HCT116 (cell line): ENCODE results near the gene RND1. TPM values are rescaled to one million over a fixed set of nuclear protein-coding genes. Genes with fewer than 3 reads are reported as not detected.

Experiments used
- ATAC-seq: fragments of 200-7000 bp; cut with Tn5 transposase; 2 replicates; pipeline ENCODE4 v1.9.1; 2020; ENCODE audit warnings: mild to moderate bottlenecking, moderate library complexity
- BruUV-seq: library from RNA; stranded (reverse); fragments of 400-500 nt; replicated peaks from 2 replicates; lab custom pipeline; 2021; lab: Mats Ljungman, UMichigan
- CTCF ChIA-PET: fragments of 300-600 bp; sonication (Branson Sonifier 250); formaldehyde crosslinking; loops from one replicate; lab custom pipeline; 2021; ENCODE audit warnings: antibody characterized with exemption; lab: Charles Lee
- POLR2A ChIA-PET: fragments of 300-600, 350-600 bp; sonication (Branson Sonifier 250); formaldehyde crosslinking; loops from one replicate; lab custom pipeline; 2021; ENCODE audit warnings: antibody characterized with exemption; lab: Charles Lee
- RAD21 ChIA-PET, 2 experiments: fragments of 300-600 bp; sonication (Branson Sonifier 250); formaldehyde crosslinking; loops; one replicate each; lab custom pipeline; 2023; ENCODE audit warnings: low total read pairs in 2 of 2; ENCODE audit not compliant: uncharacterized antibody in 2 of 2, unreplicated experiment in 2 of 2, low non-redundant PET in 1 of 2; lab: Charles Lee
- DNase-seq: peaks from one replicate; pipeline ENCODE4 v3.0.0-alpha.2; 2010; ENCODE audit warnings: low read depth, low spot score
- H2AFZ ChIP-seq: fragments of 200-600 bp; shearing (Covaris generic), sonication (generic); 2 replicates; pipeline ENCODE4 v1.6.1; 2017; ENCODE audit warnings: low read depth, mixed run types, mixed read lengths, antibody characterized with exemption, low read length; ENCODE audit not compliant: poor library complexity, severe bottlenecking
- H3K27ac ChIP-seq: 2 replicates; pipeline ENCODE4 v1.5.1; 2012; ENCODE audit warnings: low read depth, low read length
- H3K27me3 ChIP-seq: fragments of 200-600 bp; sonication (generic); 2 replicates; pipeline ENCODE4 v1.6.1; 2016; ENCODE audit warnings: mixed run types, low read length, mixed read lengths; ENCODE audit not compliant: insufficient read depth
- H3K36me3 ChIP-seq, 2 experiments: fragments of 200-500 bp in 1 of 2; fragments of 200-600 bp in 1 of 2; sonication (Bioruptor generic) in 1 of 2; sonication (generic) in 1 of 2; 2 replicates each; pipeline versions ENCODE4 v1.5.1 to v1.6.1; 2014 to 2016; ENCODE audit warnings: low read length in 2 of 2, inconsistent platforms in 1 of 2, mixed read lengths in 1 of 2, mixed run types in 1 of 2; ENCODE audit not compliant: insufficient read depth in 2 of 2, control insufficient read depth in 1 of 2
- H3K4me1 ChIP-seq, 2 experiments: fragments of 200-600 bp in 1 of 2; sonication (generic) in 1 of 2; 2 replicates each; pipeline versions ENCODE4 v1.5.1 to v1.6.1; 2012 to 2017; ENCODE audit warnings: low read length in 2 of 2, inconsistent platforms in 1 of 2, mild to moderate bottlenecking in 1 of 2, mixed read lengths in 1 of 2, mixed run types in 1 of 2, moderate library complexity in 1 of 2; ENCODE audit not compliant: insufficient read depth in 2 of 2, control insufficient read depth in 1 of 2
- H3K4me2 ChIP-seq: fragments of 200-600 bp; sonication (generic); 2 replicates; pipeline ENCODE4 v1.6.1; 2017; ENCODE audit warnings: mixed run types, low read length, mixed read lengths
- H3K4me3 ChIP-seq, 2 experiments: fragments of 200-600 bp in 1 of 2; sonication (generic) in 1 of 2; replicated peaks in 1 of 2; 2 replicates each; pipeline ENCODE4 v1.5.1; 2011 to 2016; ENCODE audit warnings: low read length in 2 of 2, control low read depth in 1 of 2, low read depth in 1 of 2, mild to moderate bottlenecking in 1 of 2, mixed read lengths in 1 of 2, mixed run types in 1 of 2
- H3K79me2 ChIP-seq: fragments of 200-600 bp; sonication (generic); 2 replicates; pipeline ENCODE4 v1.6.1; 2017; ENCODE audit warnings: mild to moderate bottlenecking, mixed run types, low read length, moderate library complexity, mixed read lengths; ENCODE audit not compliant: insufficient read depth
- H3K9ac ChIP-seq: fragments of 200-600 bp; sonication (generic); 2 replicates; pipeline ENCODE4 v1.6.1; 2016; ENCODE audit warnings: low read length, mixed read lengths
- H3K9me2 ChIP-seq: fragments of 200-600 bp; sonication (generic), shearing (Covaris generic); 2 replicates; pipeline ENCODE4 v1.6.1; 2017; ENCODE audit warnings: mixed run types, mild to moderate bottlenecking, moderate library complexity; ENCODE audit not compliant: insufficient read depth
- H3K9me3 ChIP-seq, 2 experiments: fragments of 200-500 bp in 1 of 2; fragments of 200-600 bp in 1 of 2; sonication (Bioruptor generic) in 1 of 2; sonication (generic) in 1 of 2; 2 replicates each; pipeline ENCODE4 v1.6.1; 2014 to 2017; ENCODE audit warnings: low read length in 2 of 2, mixed read lengths in 2 of 2, inconsistent platforms in 1 of 2, low read depth in 1 of 2, mild to moderate bottlenecking in 1 of 2, mixed run types in 1 of 2, moderate library complexity in 1 of 2; ENCODE audit not compliant: control insufficient read depth in 1 of 2, insufficient read depth in 1 of 2
- H4K20me1 ChIP-seq: fragments of 200-600 bp; sonication (generic), shearing (Covaris generic); 2 replicates; pipeline ENCODE4 v1.6.1; 2017; ENCODE audit warnings: mixed run types, mild to moderate bottlenecking, moderate library complexity; ENCODE audit not compliant: insufficient read depth
- ATF3 ChIP-seq: IDR thresholded peaks from 2 replicates; pipeline ENCODE4 v1.6.1; 2012
- CEBPB ChIP-seq: IDR thresholded peaks from 2 replicates; pipeline ENCODE4 v1.6.1; 2012; ENCODE audit warnings: low read depth
- EGR1 ChIP-seq: IDR thresholded peaks from 2 replicates; pipeline ENCODE4 v1.6.1; 2012; ENCODE audit warnings: low read depth
- ELF1 ChIP-seq: IDR thresholded peaks from 2 replicates; pipeline ENCODE4 v1.6.1; 2012; ENCODE audit warnings: low read depth, borderline replicate concordance
- EZH2 ChIP-seq: fragments of 200-600 bp; sonication (generic); IDR thresholded peaks from 2 replicates; pipeline ENCODE4 v1.6.1; 2017; ENCODE audit warnings: antibody characterized with exemption, mixed run types
- FOSL1 ChIP-seq: IDR thresholded peaks from 2 replicates; pipeline ENCODE4 v1.6.1; 2012; ENCODE audit warnings: low read depth
- JUND ChIP-seq: IDR thresholded peaks from 2 replicates; pipeline ENCODE4 v1.6.1; 2012
- MAX ChIP-seq: IDR thresholded peaks from 2 replicates; pipeline ENCODE4 v1.6.1; 2012
- RAD21 ChIP-seq: IDR thresholded peaks from 2 replicates; pipeline ENCODE4 v1.6.1; 2012; ENCODE audit warnings: low read depth, mild to moderate bottlenecking
- SIN3A ChIP-seq: IDR thresholded peaks from 2 replicates; pipeline ENCODE4 v1.6.1; 2012; ENCODE audit warnings: low read depth
- SRF ChIP-seq: IDR thresholded peaks from 2 replicates; pipeline ENCODE4 v1.6.1; 2012; ENCODE audit warnings: low read depth
- TCF7L2 ChIP-seq: IDR thresholded peaks from 2 replicates; pipeline ENCODE4 v1.7.0; 2011; ENCODE audit warnings: borderline replicate concordance, inconsistent platforms; ENCODE audit not compliant: insufficient read depth, insufficient read length; ENCODE audit errors: extremely low read depth
- YY1 ChIP-seq: IDR thresholded peaks from 2 replicates; pipeline ENCODE4 v1.6.1; 2011; ENCODE audit warnings: low read length, low read depth, moderate library complexity, mild to moderate bottlenecking; ENCODE audit not compliant: insufficient replicate concordance; ENCODE audit errors: extremely low read depth
- ZBTB33 ChIP-seq: IDR thresholded peaks from 2 replicates; pipeline ENCODE4 v1.6.1; 2011; ENCODE audit warnings: mild to moderate bottlenecking, low read length, moderate library complexity; ENCODE audit not compliant: insufficient replicate concordance; ENCODE audit errors: extremely low read depth
- ZFX ChIP-seq: fragments of 450-650 bp; IDR thresholded peaks from 2 replicates; pipeline ENCODE4 v1.6.1; 2017
- intact Hi-C: fragments of 100-400 bp; cut with micrococcal nuclease; formaldehyde crosslinking; loops from 2 replicates; pipeline ENCODE4 v1.10.0; 2022
- total RNA-seq: library from RNA; stranded (reverse); gene quantifications from one replicate; pipeline ENCODE4 v1.2.1, GENCODE V29; 2021; ENCODE audit not compliant: unreplicated experiment
- TF ChIP-seq, protein P1 (sequence below), 3 experiments: fragments of 200-600 bp in 1 of 3; sonication (generic) in 1 of 3; IDR thresholded peaks in 2 of 3; conservative IDR thresholded peaks in 1 of 3; 2 replicates each; pipeline ENCODE4 v1.5.1; 2012 to 2017; ENCODE audit warnings: low read depth in 2 of 3, low read length in 2 of 3, antibody characterized with exemption in 1 of 3, borderline replicate concordance in 1 of 3, control low read depth in 1 of 3, mild to moderate bottlenecking in 1 of 3, mixed read lengths in 1 of 3, mixed run types in 1 of 3, moderate library complexity in 1 of 3; ENCODE audit not compliant: insufficient read depth in 1 of 3
- TF ChIP-seq, protein P2 (sequence below): IDR thresholded peaks from 2 replicates; pipeline ENCODE4 v1.6.1; 2012; ENCODE audit warnings: low read depth

Gene RND1
- total RNA-seq, 1 experiment from 2014 or later = 2.0 TPM

DNA sequence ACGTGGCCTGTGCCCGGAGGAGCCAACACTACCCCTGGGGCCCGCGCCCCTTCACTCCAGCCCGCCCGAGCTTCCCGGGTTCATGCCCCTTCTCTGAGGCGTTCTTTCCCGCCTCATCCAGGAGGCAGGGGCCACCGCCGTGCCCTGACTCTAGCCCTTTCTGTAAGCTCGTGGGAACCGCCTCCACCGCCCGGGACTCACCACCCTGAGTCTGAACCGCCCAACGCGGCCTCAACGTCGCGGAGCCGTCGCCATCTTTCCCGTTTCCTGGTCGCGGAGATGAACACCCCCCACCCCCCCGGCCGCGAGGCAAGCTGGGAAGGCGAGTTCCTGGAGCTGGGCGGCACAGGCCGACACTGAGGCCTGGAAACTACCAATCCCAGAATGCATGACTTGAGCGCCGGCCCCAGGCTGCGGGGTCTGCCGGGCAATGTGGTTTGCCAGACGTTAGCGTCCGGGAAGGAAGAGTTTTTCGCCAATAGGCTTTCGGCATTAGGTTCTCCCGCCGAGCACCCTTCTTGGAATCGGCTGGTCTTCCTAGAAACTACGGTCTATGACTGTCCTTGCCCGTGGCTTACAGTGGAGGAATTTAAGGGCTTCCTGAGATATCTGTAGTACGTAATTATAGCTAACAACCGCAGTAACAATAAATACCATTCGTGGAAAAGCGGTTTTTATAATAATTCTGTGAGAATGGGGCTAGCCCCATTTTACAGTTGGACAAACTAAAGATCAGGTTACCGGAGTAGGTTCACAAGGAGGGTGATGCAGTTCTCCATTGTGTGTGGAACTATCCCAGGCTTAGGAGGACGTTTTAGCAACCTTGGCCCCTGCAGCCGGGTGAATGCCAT lies 13.6 kb downstream of the RND1 start, which contains the start of gene DDX23:
DDX23 (minus strand) TSS at position 281 of the 851 bp plus-strand sequence. CDS start 6,381 bp downstream, outside the sequence.
- Histone ChIP-seq H3K27ac (peak within 1 kb of the TSS; percentile 63), H3K79me2 (peaks cover 48% of the 10 kb centered on the region), H3K9ac (peak within 1 kb of the TSS; percentile 95), H3K9me3 (no peaks in the 10 kb centered on the region), H3K4me2 (peak within 1 kb of the TSS; percentile 95), H3K27me3 (no peaks in the 10 kb centered on the region), H3K9me2 (no peaks in the 10 kb centered on the region), H3K4me1 (peaks cover 10 to 15% of the 10 kb centered on the region in 2 experiments; a peak in 3 of 4 replicates), H3K4me3 (peak within 1 kb of the TSS; percentile 96 to 99), H4K20me1 (no peaks in the 10 kb centered on the region), H2AFZ (peak within 1 kb of the TSS; percentile 87), H3K36me3 (peaks cover 4 to 5% of the 10 kb centered on the region in 2 experiments; a peak in 3 of 4 replicates)
- no TSS peak for BruUV-seq
- intact Hi-C loops = loop anchor here (1.0 kb wide), 1 partner anchor 143 kb away; no protein-coding TSS in a partner anchor
- RAD21 ChIA-PET = interaction anchor here (0.6 to 2.5 kb wide), 7 partner anchors 38 to 364 kb away, joined by 3 to 24 read pairs (median 3); partner anchors contain the start of gene WNT1 (in 1 of the 2)
- peak; percentile 98 for ATAC-seq
- POLR2A ChIA-PET = interaction anchor here (0.5 to 4.2 kb wide), 6 partner anchors 12 to 279 kb away, joined by 3 to 28 read pairs (median 6); partner anchors contain the start of genes RND1 and TUBA1B
- CTCF ChIA-PET = interaction anchor here (0.6 to 5.5 kb wide), 20 partner anchors 9 to 243 kb away, joined by 3 to 80 read pairs (median 6); partner anchors contain the start of genes ARF3, PRKAG1, RND1 and WNT1
- DNase-seq = peak; percentile 91
- TF ChIP-seq, protein P1, sequence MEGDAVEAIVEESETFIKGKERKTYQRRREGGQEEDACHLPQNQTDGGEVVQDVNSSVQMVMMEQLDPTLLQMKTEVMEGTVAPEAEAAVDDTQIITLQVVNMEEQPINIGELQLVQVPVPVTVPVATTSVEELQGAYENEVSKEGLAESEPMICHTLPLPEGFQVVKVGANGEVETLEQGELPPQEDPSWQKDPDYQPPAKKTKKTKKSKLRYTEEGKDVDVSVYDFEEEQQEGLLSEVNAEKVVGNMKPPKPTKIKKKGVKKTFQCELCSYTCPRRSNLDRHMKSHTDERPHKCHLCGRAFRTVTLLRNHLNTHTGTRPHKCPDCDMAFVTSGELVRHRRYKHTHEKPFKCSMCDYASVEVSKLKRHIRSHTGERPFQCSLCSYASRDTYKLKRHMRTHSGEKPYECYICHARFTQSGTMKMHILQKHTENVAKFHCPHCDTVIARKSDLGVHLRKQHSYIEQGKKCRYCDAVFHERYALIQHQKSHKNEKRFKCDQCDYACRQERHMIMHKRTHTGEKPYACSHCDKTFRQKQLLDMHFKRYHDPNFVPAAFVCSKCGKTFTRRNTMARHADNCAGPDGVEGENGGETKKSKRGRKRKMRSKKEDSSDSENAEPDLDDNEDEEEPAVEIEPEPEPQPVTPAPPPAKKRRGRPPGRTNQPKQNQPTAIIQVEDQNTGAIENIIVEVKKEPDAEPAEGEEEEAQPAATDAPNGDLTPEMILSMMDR (IDR thresholded peaks at IDR 0.05 in 2 of 3, conservative IDR thresholded peaks at IDR 0.05 in 1 of 3; ENCODE audit: borderline replicate concordance in 1 of 3, insufficient read depth in 1 of 3, low read depth in 2 of 3, low read length in 2 of 3) = no peak
- TF ChIP-seq EGR1 = peak; percentile 61
- TF ChIP-seq CEBPB = no peak
- peak; percentile 28 for TF ChIP-seq TCF7L2
- no peak for TF ChIP-seq ATF3
- TF ChIP-seq FOSL1 = no peak
- TF ChIP-seq JUND = no peak
- no peak for TF ChIP-seq RAD21
- TF ChIP-seq SRF = no peak
- TF ChIP-seq SIN3A = peak; percentile 63; the same call in 1 of the 2 replicates
- TF ChIP-seq, protein P2, sequence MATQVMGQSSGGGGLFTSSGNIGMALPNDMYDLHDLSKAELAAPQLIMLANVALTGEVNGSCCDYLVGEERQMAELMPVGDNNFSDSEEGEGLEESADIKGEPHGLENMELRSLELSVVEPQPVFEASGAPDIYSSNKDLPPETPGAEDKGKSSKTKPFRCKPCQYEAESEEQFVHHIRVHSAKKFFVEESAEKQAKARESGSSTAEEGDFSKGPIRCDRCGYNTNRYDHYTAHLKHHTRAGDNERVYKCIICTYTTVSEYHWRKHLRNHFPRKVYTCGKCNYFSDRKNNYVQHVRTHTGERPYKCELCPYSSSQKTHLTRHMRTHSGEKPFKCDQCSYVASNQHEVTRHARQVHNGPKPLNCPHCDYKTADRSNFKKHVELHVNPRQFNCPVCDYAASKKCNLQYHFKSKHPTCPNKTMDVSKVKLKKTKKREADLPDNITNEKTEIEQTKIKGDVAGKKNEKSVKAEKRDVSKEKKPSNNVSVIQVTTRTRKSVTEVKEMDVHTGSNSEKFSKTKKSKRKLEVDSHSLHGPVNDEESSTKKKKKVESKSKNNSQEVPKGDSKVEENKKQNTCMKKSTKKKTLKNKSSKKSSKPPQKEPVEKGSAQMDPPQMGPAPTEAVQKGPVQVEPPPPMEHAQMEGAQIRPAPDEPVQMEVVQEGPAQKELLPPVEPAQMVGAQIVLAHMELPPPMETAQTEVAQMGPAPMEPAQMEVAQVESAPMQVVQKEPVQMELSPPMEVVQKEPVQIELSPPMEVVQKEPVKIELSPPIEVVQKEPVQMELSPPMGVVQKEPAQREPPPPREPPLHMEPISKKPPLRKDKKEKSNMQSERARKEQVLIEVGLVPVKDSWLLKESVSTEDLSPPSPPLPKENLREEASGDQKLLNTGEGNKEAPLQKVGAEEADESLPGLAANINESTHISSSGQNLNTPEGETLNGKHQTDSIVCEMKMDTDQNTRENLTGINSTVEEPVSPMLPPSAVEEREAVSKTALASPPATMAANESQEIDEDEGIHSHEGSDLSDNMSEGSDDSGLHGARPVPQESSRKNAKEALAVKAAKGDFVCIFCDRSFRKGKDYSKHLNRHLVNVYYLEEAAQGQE = no peak
- peak; percentile 94 for TF ChIP-seq ZFX
- no peak for TF ChIP-seq EZH2
- TF ChIP-seq YY1 = peak; percentile 98
- TF ChIP-seq ELF1 = peak; percentile 98
- TF ChIP-seq MAX = no peak; the same call in 1 of the 2 replicates
- peak; percentile 84 for TF ChIP-seq ZBTB33
